ENCODE measurements around the gene WWC2.

Gene WWC2

GRCh38 chr4:183158062-183158461 lies 59.0 kb downstream of the WWC2 start:
- no peak overlapping the region for H3K9ac ChIP-seq (ENCODE audit: low read depth, low read length)
- H3K9me3 ChIP-seq (ENCODE audit: control insufficient read depth, insufficient read depth, low read length) = no peaks in the 10 kb centered on the region
- H3K36me3 ChIP-seq (ENCODE audit: insufficient read depth, low read length) = no peaks in the 10 kb centered on the region
- H3K4me1 ChIP-seq (ENCODE audit: insufficient read depth, low read length) = peaks cover 22% of the 10 kb centered on the region

GRCh38 chr4:183161630-183162029 lies 62.6 kb downstream of the WWC2 start:
- Histone ChIP-seq H3K9ac (ENCODE audit: low read depth, low read length) (no peak overlapping the region), H3K36me3 (ENCODE audit: insufficient read depth, low read length) (no peaks in the 10 kb centered on the region), H3K9me3 (ENCODE audit: control insufficient read depth, insufficient read depth, low read length) (no peaks in the 10 kb centered on the region), H3K4me1 (ENCODE audit: insufficient read depth, low read length) (peaks cover 6% of the 10 kb centered on the region)

GRCh38 chr4:183163135-183163534 lies 64.1 kb downstream of the WWC2 start:
- Histone ChIP-seq H3K9ac (ENCODE audit: low read depth, low read length) (no peak overlapping the region), H3K4me1 (ENCODE audit: insufficient read depth, low read length) (peaks cover 6% of the 10 kb centered on the region), H3K36me3 (ENCODE audit: insufficient read depth, low read length) (no peaks in the 10 kb centered on the region), H3K9me3 (ENCODE audit: control insufficient read depth, insufficient read depth, low read length) (no peaks in the 10 kb centered on the region)

GRCh38 chr4:183164963-183165362 lies 65.9 kb downstream of the WWC2 start:
- H3K9ac ChIP-seq (ENCODE audit: low read depth, low read length) = no peak overlapping the region
- H3K4me1 ChIP-seq (ENCODE audit: insufficient read depth, low read length) = peaks cover 9% of the 10 kb centered on the region
- no peaks in the 10 kb centered on the region for H3K9me3 ChIP-seq (ENCODE audit: control insufficient read depth, insufficient read depth, low read length)
- no peaks in the 10 kb centered on the region for H3K36me3 ChIP-seq (ENCODE audit: insufficient read depth, low read length)

GRCh38 chr4:183165376-183165775 lies 66.3 kb downstream of the WWC2 start:
- Histone ChIP-seq H3K9ac (ENCODE audit: low read depth, low read length) (no peak overlapping the region), H3K9me3 (ENCODE audit: control insufficient read depth, insufficient read depth, low read length) (no peaks in the 10 kb centered on the region), H3K4me1 (ENCODE audit: insufficient read depth, low read length) (peaks cover 13% of the 10 kb centered on the region), H3K36me3 (ENCODE audit: insufficient read depth, low read length) (no peaks in the 10 kb centered on the region)

GRCh38 chr4:183170894-183171293 lies 71.8 kb downstream of the WWC2 start:
- no peaks in the 10 kb centered on the region for H3K36me3 ChIP-seq (ENCODE audit: insufficient read depth, low read length)
- H3K4me1 ChIP-seq (ENCODE audit: insufficient read depth, low read length) = peaks cover 41% of the 10 kb centered on the region
- no peak overlapping the region for H3K9ac ChIP-seq (ENCODE audit: low read depth, low read length)
- no peaks in the 10 kb centered on the region for H3K9me3 ChIP-seq (ENCODE audit: control insufficient read depth, insufficient read depth, low read length)

GRCh38 chr4:183171484-183172267 lies 72.6 kb downstream of the WWC2 start:
- Histone ChIP-seq H3K4me1 (ENCODE audit: insufficient read depth, low read length) (peaks cover 43% of the 10 kb centered on the region), H3K9me3 (ENCODE audit: control insufficient read depth, insufficient read depth, low read length) (no peaks in the 10 kb centered on the region), H3K36me3 (ENCODE audit: insufficient read depth, low read length) (no peaks in the 10 kb centered on the region), H3K9ac (ENCODE audit: low read depth, low read length) (no peak overlapping the region)

- no peaks in the 10 kb centered on the region for H3K36me3 ChIP-seq (ENCODE audit: insufficient read depth, low read length)
- H3K4me1 ChIP-seq (ENCODE audit: insufficient read depth, low read length) = peaks cover 43% of the 10 kb centered on the region
- no peak overlapping the region for H3K9ac ChIP-seq (ENCODE audit: low read depth, low read length)
- no peaks in the 10 kb centered on the region for H3K9me3 ChIP-seq (ENCODE audit: control insufficient read depth, insufficient read depth, low read length)
These were observed 73.8 kb downstream of the WWC2 start for GRCh38 chr4:183172881-183173280.

GRCh38 chr4:183173580-183174526 lies 74.8 kb downstream of the WWC2 start:
- Histone ChIP-seq H3K9me3 (ENCODE audit: control insufficient read depth, insufficient read depth, low read length) (no peaks in the 10 kb centered on the region), H3K9ac (ENCODE audit: low read depth, low read length) (no peak overlapping the region), H3K4me1 (ENCODE audit: insufficient read depth, low read length) (peaks cover 43% of the 10 kb centered on the region), H3K36me3 (ENCODE audit: insufficient read depth, low read length) (no peaks in the 10 kb centered on the region)

GRCh38 chr4:183175631-183176232 lies 76.7 kb downstream of the WWC2 start:
- H3K36me3 ChIP-seq (ENCODE audit: insufficient read depth, low read length) = no peaks in the 10 kb centered on the region
- H3K9ac ChIP-seq (ENCODE audit: low read depth, low read length) = no peak overlapping the region
- H3K9me3 ChIP-seq (ENCODE audit: control insufficient read depth, insufficient read depth, low read length) = no peaks in the 10 kb centered on the region
- H3K4me1 ChIP-seq (ENCODE audit: insufficient read depth, low read length) = peaks cover 52% of the 10 kb centered on the region

GRCh38 chr4:183177001-183177400 lies 77.9 kb downstream of the WWC2 start:
- Histone ChIP-seq H3K9me3 (ENCODE audit: control insufficient read depth, insufficient read depth, low read length) (no peaks in the 10 kb centered on the region), H3K4me1 (ENCODE audit: insufficient read depth, low read length) (peaks cover 60% of the 10 kb centered on the region), H3K36me3 (ENCODE audit: insufficient read depth, low read length) (no peaks in the 10 kb centered on the region), H3K9ac (ENCODE audit: low read depth, low read length) (no peak overlapping the region)

GRCh38 chr4:183178201-183178600 lies 79.1 kb downstream of the WWC2 start:
- no peak overlapping the region for H3K9ac ChIP-seq (ENCODE audit: low read depth, low read length)
- no peaks in the 10 kb centered on the region for H3K9me3 ChIP-seq (ENCODE audit: control insufficient read depth, insufficient read depth, low read length)
- H3K36me3 ChIP-seq (ENCODE audit: insufficient read depth, low read length) = no peaks in the 10 kb centered on the region
- H3K4me1 ChIP-seq (ENCODE audit: insufficient read depth, low read length) = peaks cover 57% of the 10 kb centered on the region

- Histone ChIP-seq H3K36me3 (ENCODE audit: insufficient read depth, low read length) (no peaks in the 10 kb centered on the region), H3K9ac (ENCODE audit: low read depth, low read length) (no peak overlapping the region), H3K9me3 (ENCODE audit: control insufficient read depth, insufficient read depth, low read length) (no peaks in the 10 kb centered on the region), H3K4me1 (ENCODE audit: insufficient read depth, low read length) (peaks cover 51% of the 10 kb centered on the region)
These were observed 81.0 kb downstream of the WWC2 start for GRCh38 chr4:183180096-183180495.

- Histone ChIP-seq H3K9me3 (ENCODE audit: control insufficient read depth, insufficient read depth, low read length) (no peaks in the 10 kb centered on the region), H3K36me3 (ENCODE audit: insufficient read depth, low read length) (no peaks in the 10 kb centered on the region), H3K9ac (ENCODE audit: low read depth, low read length) (no peak overlapping the region), H3K4me1 (ENCODE audit: insufficient read depth, low read length) (peaks cover 52% of the 10 kb centered on the region)
These were observed 81.6 kb downstream of the WWC2 start for GRCh38 chr4:183180621-183181020.
